Stomach (tissue), 9 donors: ENCODE data around the gene APOL4. TPM values are rescaled to one million over a fixed set of nuclear protein-coding genes. Genes with fewer than 3 reads are reported as not detected.

ENCODE experiments used
- DNase-seq, 2 donors: peaks; one replicate each; pipeline versions ENCODE4 v3.0.0 to v3.0.0-alpha.2; 2013 to 2019
- H3K27ac ChIP-seq, 5 donors: fragments of 200-600 bp in 4 of 5; sonication (generic) in 4 of 5; one replicate each; pipeline ENCODE4 v1.5.1; 2013 to 2019; ENCODE audit warnings: mild to moderate bottlenecking in 1 of 5, moderate library complexity in 1 of 5
- H3K27me3 ChIP-seq, 3 donors: fragments of 200-600 bp; sonication (generic); one replicate each; pipeline ENCODE4 v1.5.1; 2017 to 2019; ENCODE audit warnings: mixed run types in 1 of 3
- H3K36me3 ChIP-seq, 4 donors: fragments of 200-600 bp; sonication (generic); 1 replicate in 3 of 4; 2 replicates in 1 of 4; pipeline ENCODE4 v1.5.1; 2016 to 2019
- H3K4me1 ChIP-seq, 4 donors: fragments of 200-600 bp; sonication (generic); one replicate each; pipeline ENCODE4 v1.5.1; 2016 to 2019
- H3K4me3 ChIP-seq, 4 donors: fragments of 200-600 bp; sonication (generic) in 3 of 4; one replicate each; pipeline ENCODE4 v1.5.1; 2016 to 2019; ENCODE audit warnings: mild to moderate bottlenecking in 1 of 4
- H3K9me3 ChIP-seq, 4 donors: fragments of 200-600 bp; sonication (generic); one replicate each; pipeline ENCODE4 v1.5.1; 2016 to 2019
- CTCF ChIP-seq, 7 experiments: fragments of 450-650 bp in 4 of 7; fragments of 200-600 bp in 3 of 7; sonication (generic) in 3 of 7; IDR thresholded peaks; one replicate each; pipeline ENCODE4 v1.5.1; 2016 to 2019; ENCODE audit warnings: antibody characterized with exemption in 7 of 7, control low read depth in 2 of 7, mild to moderate bottlenecking in 1 of 7
- EP300 ChIP-seq: sonication (generic); formaldehyde crosslinking; IDR thresholded peaks from one replicate; pipeline ENCODE4 v1.6.1; 2017; ENCODE audit warnings: antibody characterized with exemption
- POLR2A ChIP-seq, 4 donors: fragments of 450-650 bp; IDR thresholded peaks; one replicate each; pipeline ENCODE4 v1.6.1; 2016; ENCODE audit warnings: antibody characterized with exemption in 4 of 4, control low read depth in 2 of 4, mild to moderate bottlenecking in 1 of 4, moderate library complexity in 1 of 4
- POLR2AphosphoS5 ChIP-seq, 3 donors: sonication (generic); formaldehyde crosslinking; IDR thresholded peaks; one replicate each; pipeline ENCODE4 v1.6.1; 2016; ENCODE audit warnings: antibody characterized with exemption in 3 of 3
- WGBS, 5 donors: extraction: QIAGEN DNeasy Blood & Tissue Kit in 3 of 5; methylation state at CpG; one replicate each; pipeline versions ENCODE4 v1.1.5 to v1.1.7; 2013 to 2018; 5-methylcytosine and 5-hydroxymethylcytosine counted together
- intact Hi-C: fragments of 100-400 bp; cut with DNase I; formaldehyde crosslinking; loops from one replicate; pipeline ENCODE4 v1.15.1; 2023; ENCODE audit warnings: low total_unique reads
- polyA plus RNA-seq, 3 donors: library from polyadenylated mRNA; stranded (reverse); fragments of 200-250 nt; gene quantifications; one replicate each; pipeline ENCODE4 v1.2.3, GENCODE V29; 2013
- total RNA-seq, 5 donors: library from RNA; depleted of rRNA; stranded (reverse); fragments of >200 nt; gene quantifications; one replicate each; pipeline versions ENCODE4 v1.1.0 to v1.2.3, GENCODE V29; 2014 to 2016
- donor health status: healthy with polysubstance abuse.
- donor health status: Bipolar disorder and iron deficiency.
- donor health status: healthy.

APOL4 gene
- total and polyA plus RNA-seq, 8 donors = 1.2 to 13.2 (median 8.9) TPM; not detected in 2

GRCh38 chr22:36152088-36152487 is 49.5 kb downstream of the APOL4 start:
- Histone ChIP-seq H3K4me3 (no peak overlapping the region), H3K36me3 (peaks cover 0 to 28% (median 15%) of the 10 kb centered on the region in 4 donors), H3K4me1 (peaks cover 39 to 86% (median 58%) of the 10 kb centered on the region in 4 donors), H3K27ac (peak overlapping the region in 2 of 5 donors; percentile 38 to 86), H3K9me3 (no peaks in the 10 kb centered on the region), H3K27me3 (no peaks in the 10 kb centered on the region)
- TF ChIP-seq POLR2AphosphoS5 (IDR thresholded peaks at IDR 0.05) = no peak
- TF ChIP-seq EP300 = no peak
- no peak for TF ChIP-seq CTCF (IDR thresholded peaks at IDR 0.05)
- no peak for TF ChIP-seq POLR2A (IDR thresholded peaks at IDR 0.05)
- DNase-seq = no peak
- WGBS, 5 donors = 54 to 70% (median 68%) methylated on average over 3 of the region's 3 CpGs
- intact Hi-C loops = no loop called here

- intact Hi-C loops = no loop called here
- DNase-seq = no peak
- peaks cover 0 to 32% (median 15%) of the 10 kb centered on the region in 4 donors for H3K36me3 ChIP-seq
- peaks cover 33 to 82% (median 50%) of the 10 kb centered on the region in 4 donors for H3K4me1 ChIP-seq
- peak overlapping the region in 4 of 5 donors; percentile 38 to 70 (median 46) for H3K27ac ChIP-seq
- TF ChIP-seq POLR2AphosphoS5 (IDR thresholded peaks at IDR 0.05) (no peak), CTCF (IDR thresholded peaks at IDR 0.05) (no peak), EP300 (no peak)
- H3K4me3 ChIP-seq = no peak overlapping the region
- no peaks in the 10 kb centered on the region for H3K27me3 ChIP-seq
- no peaks in the 10 kb centered on the region for H3K9me3 ChIP-seq
- WGBS, 5 donors = 72 to 89% (median 85%) methylated on average over 3 of the region's 3 CpGs
Measured at GRCh38 chr22:36151006-36151595, 50.5 kb downstream of the APOL4 start.

GRCh38 chr22:36149441-36149840 is 52.2 kb downstream of the APOL4 start:
- H3K27ac ChIP-seq = peak overlapping the region in 2 of 5 donors; percentile 9 to 13

GRCh38 chr22:36148411-36148810 is 53.2 kb downstream of the APOL4 start:
- no peaks in the 10 kb centered on the region for H3K27me3 ChIP-seq
- intact Hi-C loops = loop anchor here (5.0 kb wide), 1 partner anchor 34 kb away; no protein-coding TSS in a partner anchor
- 84 to 96% (median 90%) methylated on average over 7 to 8 of the region's 8 CpGs for WGBS, 5 donors
- H3K9me3 ChIP-seq = no peaks in the 10 kb centered on the region
- peak in 1 of 2 donors; percentile 1 for DNase-seq
- no peak for TF ChIP-seq EP300
- TF ChIP-seq POLR2AphosphoS5 (IDR thresholded peaks at IDR 0.05) = no peak
- TF ChIP-seq POLR2A (IDR thresholded peaks at IDR 0.05) = no peak
- TF ChIP-seq CTCF (IDR thresholded peaks at IDR 0.05) = no peak
- peaks cover 0 to 45% (median 20%) of the 10 kb centered on the region in 4 donors for H3K36me3 ChIP-seq
- H3K27ac ChIP-seq = no peak overlapping the region
- peaks cover 9 to 63% (median 32%) of the 10 kb centered on the region in 4 donors for H3K4me1 ChIP-seq
- H3K4me3 ChIP-seq = no peak overlapping the region

More at GRCh38 chr22:36149441-36149840, 52.2 kb downstream of the APOL4 start:
- no peak for DNase-seq
- whole genome bisulfite sequencing, 5 donors = 67 to 87% (median 76%) methylated on average over 4 of the region's 4 CpGs
- H3K36me3 ChIP-seq = peaks cover 0 to 35% (median 15%) of the 10 kb centered on the region in 4 donors
- H3K4me3 ChIP-seq = no peak overlapping the region
- no peaks in the 10 kb centered on the region for H3K9me3 ChIP-seq
- no peaks in the 10 kb centered on the region for H3K27me3 ChIP-seq
- H3K4me1 ChIP-seq = peaks cover 20 to 73% (median 40%) of the 10 kb centered on the region in 4 donors
- TF ChIP-seq POLR2AphosphoS5 (IDR thresholded peaks at IDR 0.05) = no peak
- no peak for TF ChIP-seq CTCF (IDR thresholded peaks at IDR 0.05)
- no peak for TF ChIP-seq EP300
- intact Hi-C loops = loop anchor here (5.0 kb wide), 1 partner anchor 33 kb away; no protein-coding TSS in a partner anchor
